Immature natural killer cell (primary cell): ENCODE data around the gene SCYGR3. TPM values are rescaled to one million over a fixed set of nuclear protein-coding genes. Genes with fewer than 3 reads are reported as not detected.
"Not testable (repeated sequence)": the region's sequence is repeated elsewhere in the genome, so short reads cannot be mapped to it uniquely, and the experiment has no call there.

Experiments used
- DNase-seq, 3 donors: peaks; one replicate each; pipeline ENCODE4 v3.0.0; 2022; ENCODE audit warnings: mixed read lengths in 1 of 3
- H3K27ac Mint-ChIP-seq, 6 donors: one replicate each; pipeline ENCODE4 v1.8.0; 2020; ENCODE audit warnings: mixed read lengths in 6 of 6, mild to moderate bottlenecking in 5 of 6, inconsistent platforms in 4 of 6, moderate library complexity in 3 of 6
- H3K27me3 Mint-ChIP-seq, 3 donors: one replicate each; pipeline ENCODE4 v1.8.0; 2020 to 2021; ENCODE audit warnings: low read depth in 3 of 3, mild to moderate bottlenecking in 3 of 3, mixed read lengths in 3 of 3, moderate library complexity in 3 of 3, inconsistent platforms in 1 of 3
- H3K36me3 Mint-ChIP-seq, 3 donors: one replicate each; pipeline ENCODE4 v1.8.0; 2020; ENCODE audit warnings: mixed read lengths in 3 of 3, inconsistent platforms in 2 of 3, mild to moderate bottlenecking in 2 of 3
- H3K4me1 Mint-ChIP-seq, 2 donors: one replicate each; pipeline ENCODE4 v1.8.0; 2020; ENCODE audit warnings: inconsistent platforms in 2 of 2, mild to moderate bottlenecking in 2 of 2, mixed read lengths in 2 of 2, moderate library complexity in 1 of 2
- H3K4me3 Mint-ChIP-seq, 5 donors: one replicate each; pipeline ENCODE4 v1.8.0; 2020; ENCODE audit warnings: mild to moderate bottlenecking in 5 of 5, mixed read lengths in 5 of 5, inconsistent platforms in 3 of 5, moderate library complexity in 3 of 5
- H3K9me3 Mint-ChIP-seq, 6 donors: one replicate each; pipeline ENCODE4 v1.8.0; 2020; ENCODE audit warnings: mild to moderate bottlenecking in 6 of 6, mixed read lengths in 6 of 6, inconsistent platforms in 4 of 6, moderate library complexity in 3 of 6
- polyA plus RNA-seq, 3 donors: library from polyadenylated mRNA; unstranded; fragments of 300-500 nt; fragmentation: Illumina TruSeq; gene quantifications; one replicate each; pipeline ENCODE4 v1.2.3, GENCODE V29; 2021

The SCYGR3 gene
- polyA plus RNA-seq, 3 donors from 2014 or later: not detected

DNA sequence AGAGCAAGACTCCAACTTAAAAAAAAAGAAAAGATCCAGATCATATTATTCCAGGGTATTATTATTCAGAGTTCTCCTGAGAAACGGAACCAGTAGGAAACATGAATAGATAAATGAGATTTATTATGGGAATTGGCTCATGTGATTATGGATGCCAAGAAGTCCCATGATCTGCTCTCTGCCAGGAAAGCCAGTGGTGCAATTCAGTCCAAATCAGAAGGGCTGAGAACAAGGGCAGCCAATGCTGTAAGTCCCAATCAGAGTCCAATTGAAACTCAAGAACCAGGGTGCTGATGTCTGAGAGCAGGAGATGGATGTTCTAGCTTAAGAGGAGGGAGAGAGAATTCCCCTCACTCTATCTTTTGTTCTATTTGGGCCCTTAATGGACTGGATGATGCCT lies 8.2 kb downstream of the SCYGR3 start:
- Mint-ChIP-seq H3K27me3 (peaks cover 0 to 15% (median 12%) of the 10 kb centered on the region in 3 donors), H3K27ac (no peak overlapping the region), H3K36me3 (no peaks in the 10 kb centered on the region), H3K4me1 (peaks cover 9 to 17% of the 10 kb centered on the region in 2 donors), H3K9me3 (peaks cover 0 to 2% (median 0%) of the 10 kb centered on the region in 6 donors), H3K4me3 (no peak overlapping the region)
- no peak for DNase-seq

DNA sequence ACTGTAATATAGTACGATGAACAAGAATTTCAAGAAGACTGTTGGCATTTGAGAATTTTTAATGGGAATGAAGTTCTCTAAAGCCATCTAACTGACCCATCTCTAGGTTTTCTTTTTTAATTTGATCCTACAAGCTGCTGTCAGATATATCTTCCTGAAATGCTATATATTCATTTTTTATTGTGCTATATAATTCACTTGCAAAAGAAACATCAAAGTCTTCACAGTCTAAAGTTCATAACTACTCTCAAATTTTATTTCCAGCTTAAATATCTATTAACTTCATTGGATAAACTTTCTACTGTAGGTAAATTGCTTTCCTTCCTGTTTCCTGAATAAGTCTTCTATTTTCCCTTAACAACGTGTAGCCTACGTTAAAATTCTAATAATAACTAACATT lies 12.3 kb downstream of the SCYGR3 start:
- H3K9me3 Mint-ChIP-seq: peaks cover 0 to 5% (median 0%) of the 10 kb centered on the region in 6 donors
- DNase-seq: no peak
- no peaks in the 10 kb centered on the region for H3K36me3 Mint-ChIP-seq
- H3K4me1 Mint-ChIP-seq: no peaks in the 10 kb centered on the region
- H3K27ac Mint-ChIP-seq: no peak overlapping the region
- peaks cover 3 to 13% (median 5%) of the 10 kb centered on the region in 3 donors for H3K27me3 Mint-ChIP-seq
- no peak overlapping the region for H3K4me3 Mint-ChIP-seq

DNA sequence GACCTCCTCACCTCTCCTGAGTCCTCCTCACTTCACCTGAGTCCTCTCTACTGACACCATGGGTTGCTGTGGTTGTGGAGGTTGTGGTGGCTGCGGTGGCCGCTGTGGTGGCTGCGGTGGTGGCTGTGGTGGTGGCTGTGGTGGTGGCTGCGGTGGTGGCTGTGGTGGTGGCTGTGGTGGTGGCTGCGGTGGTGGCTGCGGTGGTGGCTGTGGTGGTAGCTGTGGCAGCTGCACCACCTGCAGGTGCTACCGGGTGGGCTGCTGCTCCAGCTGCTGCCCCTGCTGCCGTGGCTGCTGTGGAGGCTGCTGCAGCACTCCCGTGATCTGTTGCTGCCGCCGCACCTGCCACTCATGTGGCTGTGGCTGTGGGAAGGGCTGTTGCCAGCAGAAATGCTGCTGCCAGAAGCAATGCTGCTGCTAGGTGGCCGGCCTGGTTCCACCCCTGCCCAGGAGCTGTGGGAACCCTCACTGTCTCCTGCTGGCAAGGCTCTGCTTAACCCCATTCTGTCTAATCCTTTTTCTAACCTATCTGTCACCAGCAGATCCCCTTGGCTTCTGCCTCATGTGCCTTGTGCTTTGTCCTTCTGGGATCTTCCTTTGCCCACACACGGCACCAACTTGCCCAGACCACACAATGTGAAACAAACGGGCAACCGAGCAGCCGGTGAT lies 15.7 kb downstream of the SCYGR3 start, which contains the start of gene SCYGR2:
TSS of gene SCYGR2 (plus strand) at position 59 of the 669 bp plus-strand sequence. CDS start at position 59, 0 bp downstream.
- peaks cover 3 to 19% (median 5%) of the 10 kb centered on the region in 3 donors for H3K27me3 Mint-ChIP-seq
- H3K9me3 Mint-ChIP-seq, H3K36me3 Mint-ChIP-seq, H3K27ac Mint-ChIP-seq, H3K4me3 Mint-ChIP-seq, DNase-seq, H3K4me1 Mint-ChIP-seq: not testable (repeated sequence)

DNA sequence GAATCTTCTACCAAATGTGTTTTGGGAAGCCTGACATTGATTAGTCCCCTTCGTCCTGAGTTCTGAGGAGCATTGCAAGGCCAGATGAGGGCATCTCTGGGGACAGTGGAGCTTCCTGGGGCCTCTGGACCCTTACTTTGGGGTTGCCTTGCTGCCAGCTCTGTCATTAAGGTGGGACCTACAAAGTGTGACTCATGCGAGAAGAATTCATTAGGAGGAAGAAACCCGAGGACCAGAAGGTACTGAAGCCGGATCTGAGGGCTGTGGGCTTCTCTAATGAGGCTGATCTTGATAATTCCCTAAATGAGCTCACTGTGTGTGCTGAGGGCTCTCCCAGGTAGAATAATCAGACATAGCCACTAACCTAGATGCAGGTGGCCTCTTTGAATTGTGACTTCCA lies 16.6 kb downstream of the SCYGR3 start:
- H3K9me3 Mint-ChIP-seq: peaks cover 0 to 5% (median 0%) of the 10 kb centered on the region in 6 donors
- H3K4me1 Mint-ChIP-seq: no peaks in the 10 kb centered on the region
- H3K27me3 Mint-ChIP-seq: peaks cover 3 to 22% (median 7%) of the 10 kb centered on the region in 3 donors
- DNase-seq: no peak
- no peak overlapping the region for H3K4me3 Mint-ChIP-seq
- H3K36me3 Mint-ChIP-seq: no peaks in the 10 kb centered on the region
- no peak overlapping the region for H3K27ac Mint-ChIP-seq

DNA sequence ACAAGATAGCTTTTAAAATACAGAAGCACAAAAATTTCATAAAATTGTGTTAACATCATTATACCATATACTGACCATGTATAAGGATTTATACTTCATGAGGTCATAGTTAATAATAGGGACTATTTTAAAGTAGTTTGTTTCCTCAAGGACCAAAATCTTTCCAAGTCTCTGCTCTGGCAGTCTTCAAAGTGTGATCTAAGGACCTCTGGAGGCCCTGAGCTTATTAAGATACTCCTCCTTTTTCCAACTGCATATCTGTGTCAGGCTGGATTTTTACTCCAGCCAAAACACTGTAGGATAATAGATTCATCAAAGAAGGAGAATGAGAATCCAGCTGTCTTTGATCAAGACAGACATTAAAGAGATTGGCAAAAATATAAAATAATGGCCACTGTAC lies 17.6 kb downstream of the SCYGR3 start:
- DNase-seq: no peak
- no peaks in the 10 kb centered on the region for H3K4me1 Mint-ChIP-seq
- H3K9me3 Mint-ChIP-seq: peaks cover 0 to 3% (median 0%) of the 10 kb centered on the region in 6 donors
- H3K27ac Mint-ChIP-seq: no peak overlapping the region
- H3K36me3 Mint-ChIP-seq: no peaks in the 10 kb centered on the region
- H3K27me3 Mint-ChIP-seq: peaks cover 1 to 24% (median 8%) of the 10 kb centered on the region in 3 donors
- H3K4me3 Mint-ChIP-seq: no peak overlapping the region

DNA sequence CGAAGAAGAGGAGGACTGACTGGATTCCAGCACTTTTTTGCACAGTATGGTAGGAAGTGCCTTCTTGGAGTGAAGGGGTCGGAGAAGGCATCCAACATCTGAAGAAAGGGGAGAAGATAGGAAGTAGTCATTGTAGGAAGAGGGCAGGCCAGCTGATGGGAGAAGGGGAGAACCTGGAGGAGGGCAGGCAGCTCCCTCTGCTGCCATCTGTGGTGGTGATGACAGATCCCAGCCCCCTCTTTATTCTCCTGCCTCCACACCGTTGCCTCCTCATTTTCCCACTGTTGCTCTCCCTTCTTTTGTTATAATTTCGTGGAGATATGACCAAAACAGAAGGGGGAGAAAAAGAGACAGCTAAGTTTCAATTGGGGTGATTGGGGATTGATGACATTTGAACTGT lies 18.8 kb downstream of the SCYGR3 start:
- Mint-ChIP-seq H3K4me1 (no peaks in the 10 kb centered on the region), H3K9me3 (peaks cover 0 to 3% (median 0%) of the 10 kb centered on the region in 6 donors), H3K27me3 (peaks cover 0 to 24% (median 8%) of the 10 kb centered on the region in 3 donors), H3K4me3 (no peak overlapping the region), H3K27ac (no peak overlapping the region), H3K36me3 (no peaks in the 10 kb centered on the region)
- DNase-seq: no peak

DNA sequence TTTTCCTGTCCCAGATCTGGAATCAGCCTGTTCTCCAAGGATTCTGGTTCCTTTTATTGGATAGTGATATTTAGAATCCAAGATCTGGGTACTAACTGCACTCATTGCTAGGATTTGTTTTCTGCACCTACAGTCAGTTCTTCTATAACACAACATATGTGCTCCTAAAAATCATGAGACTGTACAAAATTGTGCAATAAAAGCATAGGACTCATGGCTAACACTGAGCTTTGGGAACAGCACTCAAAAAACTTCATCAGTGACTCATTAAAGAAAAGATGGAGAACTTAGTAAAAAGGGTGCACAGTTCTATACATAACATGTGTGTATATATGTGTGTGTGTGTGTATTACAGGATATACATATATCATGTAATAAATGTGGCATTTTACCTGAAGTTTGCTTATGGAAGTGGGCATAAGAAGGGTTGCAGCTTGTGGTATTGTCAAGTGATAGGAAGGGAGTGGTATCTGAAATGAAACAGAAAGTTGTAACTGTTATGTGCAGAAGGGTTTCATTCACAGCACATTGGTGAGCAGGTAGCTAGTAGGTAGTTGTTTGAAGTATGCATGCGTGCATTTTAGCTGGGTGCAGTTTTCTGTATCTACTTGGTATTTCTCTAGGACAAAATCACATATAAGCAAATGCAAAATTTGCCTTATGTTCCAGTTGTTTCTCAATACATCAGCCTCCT lies 21.8 kb downstream of the SCYGR3 start:
- H3K27me3 Mint-ChIP-seq: peaks cover 0 to 14% (median 11%) of the 10 kb centered on the region in 3 donors
- no peak overlapping the region for H3K27ac Mint-ChIP-seq
- no peak overlapping the region for H3K4me3 Mint-ChIP-seq
- peaks cover 0 to under 1% (median 0%) of the 10 kb centered on the region in 6 donors for H3K9me3 Mint-ChIP-seq
- DNase-seq: no peak
- no peaks in the 10 kb centered on the region for H3K36me3 Mint-ChIP-seq
- H3K4me1 Mint-ChIP-seq: no peaks in the 10 kb centered on the region

DNA sequence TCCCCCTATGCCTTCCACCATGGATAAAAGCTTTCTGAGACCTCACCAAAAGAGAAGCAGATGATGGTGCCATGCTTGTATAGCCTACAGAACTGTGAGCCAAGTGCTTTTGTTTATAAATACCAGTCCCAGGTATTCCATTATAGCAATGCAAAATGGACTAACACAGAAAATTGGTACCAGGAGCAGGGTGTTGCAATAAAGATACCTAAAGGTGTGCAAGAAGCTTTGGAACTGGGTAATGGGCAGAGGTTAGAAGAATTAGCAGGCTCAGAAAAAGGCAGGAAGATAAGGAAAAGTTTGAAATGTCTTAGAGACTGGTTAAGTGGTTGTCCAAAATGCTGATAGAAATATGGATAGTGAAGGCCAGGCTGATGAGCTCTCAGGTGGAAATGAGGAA lies 32.3 kb downstream of the SCYGR3 start:
- Mint-ChIP-seq H3K9me3 (peaks cover 3 to 21% (median 15%) of the 10 kb centered on the region in 6 donors), H3K27me3 (peaks cover 3 to 5% (median 4%) of the 10 kb centered on the region in 3 donors), H3K27ac (no peak overlapping the region), H3K36me3 (peaks cover 0 to 12% (median 8%) of the 10 kb centered on the region in 3 donors), H3K4me3 (no peak overlapping the region), H3K4me1 (no peaks in the 10 kb centered on the region)
- no peak for DNase-seq

DNA sequence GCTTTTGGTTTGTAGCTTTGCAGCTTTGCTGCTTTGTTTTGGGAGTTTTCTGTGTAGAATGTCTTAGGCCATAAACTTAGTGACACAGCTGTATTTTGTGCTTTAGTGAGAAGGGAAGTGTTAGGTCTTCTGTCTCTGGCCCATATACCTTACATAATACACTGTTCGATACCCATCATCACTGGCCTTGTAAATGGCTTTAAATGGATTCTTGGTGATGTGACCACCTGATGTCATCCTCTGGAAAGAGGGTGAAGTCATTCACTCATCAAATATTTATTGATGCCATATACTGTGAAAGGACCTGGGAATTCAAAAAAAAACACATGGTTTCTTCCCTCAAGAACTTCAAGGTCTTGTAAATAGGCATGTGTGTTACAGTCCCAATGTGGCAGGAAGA lies 34.8 kb downstream of the SCYGR3 start:
- DNase-seq: no peak
- Mint-ChIP-seq H3K4me3 (no peak overlapping the region), H3K27me3 (peaks cover 5 to 11% (median 9%) of the 10 kb centered on the region in 3 donors), H3K4me1 (no peaks in the 10 kb centered on the region), H3K27ac (no peak overlapping the region), H3K9me3 (peaks cover 3 to 21% (median 17%) of the 10 kb centered on the region in 6 donors), H3K36me3 (peaks cover 3 to 12% (median 8%) of the 10 kb centered on the region in 3 donors)

DNA sequence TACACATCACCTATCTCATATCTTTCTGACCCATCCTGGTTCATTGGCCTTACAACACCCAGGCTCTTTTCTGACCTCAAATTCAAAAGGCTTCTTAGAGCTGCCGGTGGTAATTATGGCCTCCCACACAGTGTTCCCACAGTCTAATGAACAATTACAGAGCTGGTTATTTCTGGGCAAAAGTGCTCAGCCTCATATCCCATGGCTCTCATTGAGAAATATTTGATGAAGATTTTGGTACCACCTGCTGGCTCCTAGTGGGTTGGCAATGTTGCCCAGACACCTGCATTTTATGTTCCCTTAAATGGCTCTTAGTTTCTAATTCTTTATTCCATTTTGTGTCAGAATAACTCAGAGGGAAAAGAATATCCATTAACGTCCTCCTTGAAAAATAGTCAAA lies 36.0 kb downstream of the SCYGR3 start:
- Mint-ChIP-seq H3K27ac (no peak overlapping the region), H3K4me3 (no peak overlapping the region), H3K4me1 (no peaks in the 10 kb centered on the region), H3K9me3 (peaks cover 2 to 21% (median 14%) of the 10 kb centered on the region in 6 donors), H3K36me3 (peaks cover 3 to 12% (median 3%) of the 10 kb centered on the region in 3 donors), H3K27me3 (peaks cover 5 to 11% (median 6%) of the 10 kb centered on the region in 3 donors)
- DNase-seq: no peak

DNA sequence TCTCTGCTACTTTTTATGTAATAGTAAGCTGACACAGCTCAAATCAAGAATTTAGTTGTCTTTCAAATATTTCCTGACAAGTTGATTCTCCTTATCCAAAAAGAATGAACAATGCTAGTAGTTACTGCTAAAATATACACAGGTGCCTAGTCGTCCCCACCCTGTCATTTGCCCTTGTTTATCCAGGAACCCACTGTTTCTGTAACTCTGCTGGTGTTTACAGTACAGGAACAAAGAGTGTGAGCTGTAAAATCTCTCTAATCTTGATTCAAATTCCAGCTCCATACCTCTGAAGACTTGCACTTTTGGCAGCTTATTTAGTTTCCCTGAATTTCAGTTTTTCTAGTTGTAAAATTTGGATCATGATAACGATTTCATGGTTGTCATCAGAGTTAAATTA lies 37.1 kb downstream of the SCYGR3 start:
- no peak overlapping the region for H3K4me3 Mint-ChIP-seq
- peaks cover 8 to 11% (median 8%) of the 10 kb centered on the region in 3 donors for H3K27me3 Mint-ChIP-seq

DNA sequence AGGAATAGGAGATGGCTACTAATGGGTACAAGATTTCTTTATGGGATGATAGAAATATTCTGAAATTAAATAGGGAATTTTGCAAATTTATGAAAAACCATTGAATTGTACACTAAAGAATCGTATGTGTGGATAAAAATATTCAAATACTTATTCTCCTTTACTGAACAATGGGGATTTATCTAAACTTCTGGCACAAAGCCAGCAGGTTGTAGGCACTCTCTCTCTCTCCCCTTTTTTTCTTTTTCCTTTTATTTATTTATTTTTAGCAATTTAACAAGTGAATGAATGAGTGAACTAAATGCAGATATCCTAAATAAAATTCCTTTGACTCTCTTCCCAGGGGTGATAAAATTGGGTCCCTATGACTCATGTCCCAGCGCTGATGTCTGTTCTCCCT lies 37.8 kb downstream of the SCYGR3 start:
- no peaks in the 10 kb centered on the region for H3K4me1 Mint-ChIP-seq
- H3K27me3 Mint-ChIP-seq: peaks cover 7 to 11% (median 8%) of the 10 kb centered on the region in 3 donors

More for the DNA sequence above, 37.1 kb downstream of the SCYGR3 start:
- no peaks in the 10 kb centered on the region for H3K4me1 Mint-ChIP-seq
- peaks cover 3 to 7% (median 3%) of the 10 kb centered on the region in 3 donors for H3K36me3 Mint-ChIP-seq
- DNase-seq: no peak
- peaks cover 2 to 16% (median 9%) of the 10 kb centered on the region in 6 donors for H3K9me3 Mint-ChIP-seq
- H3K27ac Mint-ChIP-seq: no peak overlapping the region

DNA sequence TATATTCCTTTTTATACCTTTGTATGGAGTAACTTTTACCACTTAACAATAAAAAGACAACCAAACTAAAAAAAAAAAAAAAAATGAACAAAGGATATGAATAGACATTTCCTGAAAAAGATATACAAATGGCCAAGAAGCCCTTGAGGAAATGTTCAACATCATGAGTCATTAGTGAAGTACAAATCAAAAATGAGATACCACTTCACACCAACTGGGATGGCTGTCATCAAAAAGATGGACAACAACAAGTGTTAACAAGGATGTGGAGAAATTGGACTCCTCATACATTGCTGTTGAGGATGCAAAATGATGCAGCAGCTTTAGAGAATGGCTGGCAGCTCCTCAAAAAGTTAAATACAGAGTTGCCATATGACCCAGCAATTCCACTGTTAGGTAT lies 38.5 kb downstream of the SCYGR3 start:
- Mint-ChIP-seq H3K27me3 (peaks cover 7 to 9% (median 8%) of the 10 kb centered on the region in 3 donors), H3K36me3 (peaks cover 0 to 3% (median 0%) of the 10 kb centered on the region in 3 donors), H3K27ac (no peak overlapping the region), H3K9me3 (peaks cover 0 to 3% (median 1%) of the 10 kb centered on the region in 6 donors), H3K4me3 (no peak overlapping the region), H3K4me1 (no peaks in the 10 kb centered on the region)
- DNase-seq: no peak

More for the DNA sequence above, 37.8 kb downstream of the SCYGR3 start:
- Mint-ChIP-seq H3K4me3 (no peak overlapping the region), H3K9me3 (peaks cover under 1 to 10% (median 3%) of the 10 kb centered on the region in 6 donors), H3K27ac (no peak overlapping the region), H3K36me3 (peaks cover 0 to 3% (median 0%) of the 10 kb centered on the region in 3 donors)
- no peak for DNase-seq

DNA sequence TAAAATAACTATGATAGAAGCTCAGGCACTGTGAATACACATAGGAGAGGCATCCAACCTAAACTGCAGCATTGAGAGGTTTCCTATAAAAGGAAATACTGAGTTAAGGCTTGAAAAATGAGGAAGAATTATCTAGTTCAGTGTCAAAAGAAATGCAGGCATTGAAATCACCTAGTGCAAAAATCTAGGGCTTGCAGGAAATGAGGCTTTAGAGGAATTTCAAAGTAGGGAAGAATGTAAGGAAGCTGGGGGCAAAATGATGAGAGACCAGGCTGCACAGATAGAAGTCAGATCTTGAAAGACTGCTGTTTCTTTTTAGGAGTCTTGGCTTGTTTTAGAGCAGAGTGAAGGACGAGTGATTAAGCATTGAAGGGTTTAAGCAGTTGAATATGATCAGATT lies 44.0 kb downstream of the SCYGR3 start:
- H3K27ac Mint-ChIP-seq: no peak overlapping the region
- no peak overlapping the region for H3K4me3 Mint-ChIP-seq
- H3K4me1 Mint-ChIP-seq: no peaks in the 10 kb centered on the region
- no peaks in the 10 kb centered on the region for H3K36me3 Mint-ChIP-seq
- no peak for DNase-seq
- peaks cover 2 to 8% (median 4%) of the 10 kb centered on the region in 3 donors for H3K27me3 Mint-ChIP-seq
- H3K9me3 Mint-ChIP-seq: no peaks in the 10 kb centered on the region
